ENCODE data around the gene PRIMA1. TPM values are rescaled to one million over a fixed set of nuclear protein-coding genes. Genes with fewer than 3 reads are reported as not detected.

The PRIMA1 gene
- total and polyA plus RNA-seq, 2 donors (not counting 1 experiment from before 2014, with no cell fraction given), result not detected

GRCh38 chr14:93727039-93727740 is 61.1 kb downstream of the PRIMA1 start:
- no peak overlapping the region for H3K27ac Mint-ChIP-seq
- H3K4me3 Mint-ChIP-seq, result no peak overlapping the region
- no peaks in the 10 kb centered on the region for H4K20me1 ChIP-seq (ENCODE audit: control insufficient read depth, insufficient read depth, low read length, poor library complexity, severe bottlenecking)

More at GRCh38 chr14:93727039-93727740, 61.1 kb downstream of the PRIMA1 start:
- H3K4me1 ChIP-seq (ENCODE audit: control insufficient read depth in 2 of 2, insufficient read depth in 2 of 2, low read length in 2 of 2), result no peaks in the 10 kb centered on the region
- H3K9ac ChIP-seq (ENCODE audit: low read length), result no peak overlapping the region
- H3K4me3 ChIP-seq (ENCODE audit: control extremely low read depth in 1 of 5, extremely low read depth in 1 of 5, insufficient read depth in 1 of 5, low read depth in 2 of 5, low read length in 4 of 5), result no peak overlapping the region
- H3K27ac ChIP-seq (ENCODE audit: low read length in 2 of 2), result no peak overlapping the region
- ATAC-seq (ENCODE audit: low read depth) (no peak), DNase-seq (no peak)
- H3K9me3 Mint-ChIP-seq (ENCODE audit: insufficient read depth), result peaks cover 4% of the 10 kb centered on the region
- WGBS (ENCODE audit: insufficient coverage), result 83% methylated on average over 19 of the region's 23 CpGs
- ChIA-PET POLR2A (no interaction called here), CTCF (no interaction called here)
- H3K4me1 Mint-ChIP-seq, result no peaks in the 10 kb centered on the region
- no peaks in the 10 kb centered on the region for H3K27me3 ChIP-seq (replicated peaks in 1 of 4; ENCODE audit: control extremely low read depth in 1 of 4, control insufficient read depth in 3 of 4, insufficient read depth in 4 of 4, low read length in 3 of 4)
- TF ChIP-seq EZH2 (IDR thresholded peaks at IDR 0.05; ENCODE audit: borderline replicate concordance, insufficient read depth, low read depth, low read length, poor library complexity, severe bottlenecking) (no peak), CTCF (IDR thresholded peaks at IDR 0.05) (no peak)
- H3K79me2 ChIP-seq (ENCODE audit: control insufficient read depth, insufficient read depth, low read length), result no peaks in the 10 kb centered on the region
- H3K4me2 ChIP-seq (replicated peaks; ENCODE audit: low read depth, low read length, poor library complexity, severe bottlenecking), result no peak overlapping the region
- peaks cover 0 to 2% (median 0%) of the 10 kb centered on the region in 3 donors for H3K9me3 ChIP-seq (ENCODE audit: control extremely low read depth in 1 of 3, control insufficient read depth in 2 of 3, insufficient read depth in 1 of 3, low read length in 2 of 3)
- intact Hi-C loops (cut with micrococcal nuclease), result no loop called here
- H3K36me3 ChIP-seq (replicated peaks in 1 of 2; ENCODE audit: control extremely low read depth in 1 of 2, control insufficient read depth in 1 of 2, extremely low read depth in 1 of 2, insufficient read depth in 2 of 2, low read length in 1 of 2), result no peaks in the 10 kb centered on the region
- H3K27me3 Mint-ChIP-seq, result peaks cover 15% of the 10 kb centered on the region
- no peak overlapping the region for H2AFZ ChIP-seq (ENCODE audit: insufficient read depth, low read depth, low read length, poor library complexity, severe bottlenecking)
